Neural cell (in vitro differentiated cells): ENCODE results near the gene C11orf97. TPM values are rescaled to one million over a fixed set of nuclear protein-coding genes. Genes with fewer than 3 reads are reported as not detected.

Source experiments
- H2AFZ ChIP-seq: fragments of 200-600, 300-800 bp; sonication (generic), shearing (Covaris generic); 2 replicates; pipeline ENCODE4 v1.6.0; 2014; ENCODE audit warnings: low read depth, mild to moderate bottlenecking, antibody characterized with exemption, low read length, moderate library complexity
- H3F3A ChIP-seq: fragments of 200-600 bp; shearing (Covaris generic); 2 replicates; pipeline ENCODE4 v1.6.1; 2016; ENCODE audit warnings: mild to moderate bottlenecking, moderate library complexity, mixed read lengths, antibody characterized with exemption, low read length; ENCODE audit not compliant: insufficient read depth, poor library complexity, severe bottlenecking
- H3K27ac ChIP-seq: fragments of 200-600, 300-800 bp; sonication (generic), shearing (Covaris generic); 2 replicates; pipeline ENCODE4 v1.5.1; 2014; ENCODE audit warnings: mild to moderate bottlenecking, low read length, moderate library complexity
- H3K27me3 ChIP-seq: fragments of 300-800, 200-600 bp; sonication (generic), shearing (Covaris generic); 2 replicates; pipeline ENCODE4 v1.6.0; 2014; ENCODE audit warnings: mild to moderate bottlenecking, low read depth, low read length, moderate library complexity; ENCODE audit not compliant: insufficient read depth
- H3K36me3 ChIP-seq: fragments of 300-800, 200-600 bp; sonication (generic), shearing (Covaris generic); 2 replicates; pipeline ENCODE4 v1.5.1; 2014; ENCODE audit warnings: mild to moderate bottlenecking, antibody characterized with exemption, low read length, moderate library complexity; ENCODE audit not compliant: insufficient read depth
- H3K4me2 ChIP-seq: fragments of 300-800, 200-600 bp; sonication (generic), shearing (Covaris generic); 2 replicates; pipeline ENCODE4 v1.6.0; 2014; ENCODE audit warnings: mild to moderate bottlenecking, low read length
- H3K4me3 ChIP-seq: fragments of 300-800, 200-600 bp; sonication (generic), shearing (Covaris generic); 2 replicates; pipeline ENCODE4 v1.5.1; 2014; ENCODE audit warnings: mild to moderate bottlenecking, low read length, moderate library complexity
- H3K79me2 ChIP-seq: fragments of 200-600 bp; shearing (Covaris generic); replicated peaks from 2 replicates; pipeline ENCODE4 v1.6.0; 2014; ENCODE audit warnings: mild to moderate bottlenecking, low read length, moderate library complexity; ENCODE audit not compliant: insufficient read depth
- H3K9ac ChIP-seq: fragments of 300-800, 200-600 bp; sonication (generic), shearing (Covaris generic); 2 replicates; pipeline ENCODE4 v1.6.1; 2016; ENCODE audit warnings: mild to moderate bottlenecking, low read length, mixed read lengths
- H3K9me2 ChIP-seq: fragments of 200-600 bp; shearing (Covaris generic); 2 replicates; pipeline ENCODE4 v1.6.1; 2016; ENCODE audit warnings: mild to moderate bottlenecking, low read length, mixed read lengths; ENCODE audit not compliant: insufficient read depth
- H3K9me3 ChIP-seq: fragments of 200-600, 300-800 bp; sonication (generic), shearing (Covaris generic); 2 replicates; pipeline ENCODE4 v1.6.1; 2016; ENCODE audit warnings: mild to moderate bottlenecking, mixed run types, low read length, moderate library complexity, mixed read lengths
- H4K20me1 ChIP-seq: fragments of 200-600 bp; shearing (Covaris generic); 2 replicates; pipeline ENCODE4 v1.6.1; 2016; ENCODE audit warnings: mild to moderate bottlenecking, mixed run types; ENCODE audit not compliant: insufficient read depth
- EP300 ChIP-seq: fragments of 450-650 bp; conservative IDR thresholded peaks from 2 replicates; pipeline ENCODE4 v1.6.1; 2014; ENCODE audit warnings: antibody characterized with exemption, mild to moderate bottlenecking, moderate library complexity; ENCODE audit not compliant: poor library complexity, severe bottlenecking
- EZH2 ChIP-seq: fragments of 200-600, 300-800 bp; shearing (Covaris generic), sonication (generic); IDR thresholded peaks from 2 replicates; pipeline ENCODE4 v1.6.1; 2014; ENCODE audit warnings: antibody characterized with exemption, low read length, borderline replicate concordance, mild to moderate bottlenecking; ENCODE audit not compliant: insufficient read depth, poor library complexity, severe bottlenecking
- MXI1 ChIP-seq: fragments of 450-650 bp; conservative IDR thresholded peaks from 2 replicates; pipeline ENCODE4 v1.6.1; 2014; ENCODE audit warnings: antibody characterized with exemption, mild to moderate bottlenecking; ENCODE audit not compliant: poor library complexity, severe bottlenecking
- POLR2AphosphoS5 ChIP-seq: IDR thresholded peaks from 2 replicates; pipeline ENCODE4 v1.6.1; 2012
- RAD21 ChIP-seq: fragments of 450-650 bp; conservative IDR thresholded peaks from 2 replicates; pipeline ENCODE4 v1.6.1; 2014; ENCODE audit warnings: antibody characterized with exemption, mild to moderate bottlenecking, moderate library complexity
- SMC3 ChIP-seq: fragments of 450-650 bp; conservative IDR thresholded peaks from 2 replicates; pipeline ENCODE4 v1.6.1; 2014; ENCODE audit warnings: antibody characterized with exemption, mild to moderate bottlenecking, moderate library complexity; ENCODE audit not compliant: poor library complexity
- TAF1 ChIP-seq: IDR thresholded peaks from 2 replicates; pipeline ENCODE4 v1.6.1; 2012; ENCODE audit warnings: low read depth
- polyA plus RNA-seq: library from polyadenylated mRNA; depleted of rRNA; stranded (reverse); fragments of >200 nt; gene quantifications from 2 replicates; pipeline ENCODE4 v1.2.3, GENCODE V29; 2014
- TF ChIP-seq, protein P1 (sequence below): fragments of 450-650 bp; IDR thresholded peaks from 2 replicates; pipeline ENCODE4 v1.5.1; 2014; ENCODE audit warnings: antibody characterized with exemption, mild to moderate bottlenecking, moderate library complexity; ENCODE audit not compliant: poor library complexity, severe bottlenecking
- TF ChIP-seq, protein P2 (sequence below): IDR thresholded peaks from 2 replicates; pipeline ENCODE4 v1.6.1; 2012; ENCODE audit warnings: borderline replicate concordance

C11orf97 gene
- polyA plus RNA-seq, 1 donor from 2014 or later: 0.47 TPM

- H3K27ac ChIP-seq: no peak overlapping the region
- no peak overlapping the region for H3K4me3 ChIP-seq
- no peak overlapping the region for H3K4me2 ChIP-seq
Observed at GRCh38 chr11:94472916-94473799, 39.1 kb upstream of the C11orf97 start.

DNA sequence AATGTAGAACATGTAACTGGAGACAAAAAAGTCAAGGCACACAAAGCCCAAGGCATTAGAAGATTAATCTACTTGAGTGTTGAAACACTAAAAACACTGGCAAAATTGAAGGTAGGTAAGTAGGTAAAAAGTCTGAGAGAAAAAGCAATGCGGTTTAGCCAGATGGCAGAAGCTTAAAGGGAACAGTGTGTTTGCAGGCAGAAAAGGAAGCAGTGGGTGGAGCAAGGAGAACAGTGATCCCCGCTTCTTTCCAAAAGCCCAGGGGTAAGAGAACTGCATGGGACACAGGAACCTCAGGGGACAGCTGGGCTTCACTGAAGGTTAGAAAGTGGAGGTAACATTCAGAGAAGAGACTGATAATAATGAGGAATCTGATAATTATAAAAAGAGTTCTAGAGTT is 34.6 kb upstream of the C11orf97 start:
- H3K9ac ChIP-seq: no peak overlapping the region
- no peak for TF ChIP-seq SMC3
- no peak for TF ChIP-seq TAF1
- TF ChIP-seq, protein P1, sequence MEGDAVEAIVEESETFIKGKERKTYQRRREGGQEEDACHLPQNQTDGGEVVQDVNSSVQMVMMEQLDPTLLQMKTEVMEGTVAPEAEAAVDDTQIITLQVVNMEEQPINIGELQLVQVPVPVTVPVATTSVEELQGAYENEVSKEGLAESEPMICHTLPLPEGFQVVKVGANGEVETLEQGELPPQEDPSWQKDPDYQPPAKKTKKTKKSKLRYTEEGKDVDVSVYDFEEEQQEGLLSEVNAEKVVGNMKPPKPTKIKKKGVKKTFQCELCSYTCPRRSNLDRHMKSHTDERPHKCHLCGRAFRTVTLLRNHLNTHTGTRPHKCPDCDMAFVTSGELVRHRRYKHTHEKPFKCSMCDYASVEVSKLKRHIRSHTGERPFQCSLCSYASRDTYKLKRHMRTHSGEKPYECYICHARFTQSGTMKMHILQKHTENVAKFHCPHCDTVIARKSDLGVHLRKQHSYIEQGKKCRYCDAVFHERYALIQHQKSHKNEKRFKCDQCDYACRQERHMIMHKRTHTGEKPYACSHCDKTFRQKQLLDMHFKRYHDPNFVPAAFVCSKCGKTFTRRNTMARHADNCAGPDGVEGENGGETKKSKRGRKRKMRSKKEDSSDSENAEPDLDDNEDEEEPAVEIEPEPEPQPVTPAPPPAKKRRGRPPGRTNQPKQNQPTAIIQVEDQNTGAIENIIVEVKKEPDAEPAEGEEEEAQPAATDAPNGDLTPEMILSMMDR: no peak
- no peak for TF ChIP-seq MXI1
- no peak for TF ChIP-seq EZH2
- no peak for TF ChIP-seq EP300
- TF ChIP-seq, protein P2, sequence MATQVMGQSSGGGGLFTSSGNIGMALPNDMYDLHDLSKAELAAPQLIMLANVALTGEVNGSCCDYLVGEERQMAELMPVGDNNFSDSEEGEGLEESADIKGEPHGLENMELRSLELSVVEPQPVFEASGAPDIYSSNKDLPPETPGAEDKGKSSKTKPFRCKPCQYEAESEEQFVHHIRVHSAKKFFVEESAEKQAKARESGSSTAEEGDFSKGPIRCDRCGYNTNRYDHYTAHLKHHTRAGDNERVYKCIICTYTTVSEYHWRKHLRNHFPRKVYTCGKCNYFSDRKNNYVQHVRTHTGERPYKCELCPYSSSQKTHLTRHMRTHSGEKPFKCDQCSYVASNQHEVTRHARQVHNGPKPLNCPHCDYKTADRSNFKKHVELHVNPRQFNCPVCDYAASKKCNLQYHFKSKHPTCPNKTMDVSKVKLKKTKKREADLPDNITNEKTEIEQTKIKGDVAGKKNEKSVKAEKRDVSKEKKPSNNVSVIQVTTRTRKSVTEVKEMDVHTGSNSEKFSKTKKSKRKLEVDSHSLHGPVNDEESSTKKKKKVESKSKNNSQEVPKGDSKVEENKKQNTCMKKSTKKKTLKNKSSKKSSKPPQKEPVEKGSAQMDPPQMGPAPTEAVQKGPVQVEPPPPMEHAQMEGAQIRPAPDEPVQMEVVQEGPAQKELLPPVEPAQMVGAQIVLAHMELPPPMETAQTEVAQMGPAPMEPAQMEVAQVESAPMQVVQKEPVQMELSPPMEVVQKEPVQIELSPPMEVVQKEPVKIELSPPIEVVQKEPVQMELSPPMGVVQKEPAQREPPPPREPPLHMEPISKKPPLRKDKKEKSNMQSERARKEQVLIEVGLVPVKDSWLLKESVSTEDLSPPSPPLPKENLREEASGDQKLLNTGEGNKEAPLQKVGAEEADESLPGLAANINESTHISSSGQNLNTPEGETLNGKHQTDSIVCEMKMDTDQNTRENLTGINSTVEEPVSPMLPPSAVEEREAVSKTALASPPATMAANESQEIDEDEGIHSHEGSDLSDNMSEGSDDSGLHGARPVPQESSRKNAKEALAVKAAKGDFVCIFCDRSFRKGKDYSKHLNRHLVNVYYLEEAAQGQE: no peak
- no peak for TF ChIP-seq POLR2AphosphoS5
- no peak overlapping the region for H2AFZ ChIP-seq
- H3F3A ChIP-seq: no peaks in the 10 kb centered on the region
- no peaks in the 10 kb centered on the region for H3K79me2 ChIP-seq
- no peaks in the 10 kb centered on the region for H3K9me2 ChIP-seq
- no peak overlapping the region for H3K27ac ChIP-seq
- no peak overlapping the region for H3K4me3 ChIP-seq
- H3K9me3 ChIP-seq: no peaks in the 10 kb centered on the region
- H3K4me2 ChIP-seq: no peak overlapping the region
- peaks cover 3% of the 10 kb centered on the region for H3K36me3 ChIP-seq
- no peaks in the 10 kb centered on the region for H3K27me3 ChIP-seq
- H4K20me1 ChIP-seq: no peaks in the 10 kb centered on the region

More at GRCh38 chr11:94472916-94473799, 39.1 kb upstream of the C11orf97 start:
- no peak for TF ChIP-seq SMC3
- TF ChIP-seq MXI1: no peak
- no peak for TF ChIP-seq RAD21
- no peak for TF ChIP-seq EZH2
- no peak for TF ChIP-seq TAF1
- TF ChIP-seq, protein P2: no peak
- TF ChIP-seq, protein P1: no peak
- no peak for TF ChIP-seq EP300
- TF ChIP-seq POLR2AphosphoS5: no peak
- no peaks in the 10 kb centered on the region for H3K27me3 ChIP-seq
- no peaks in the 10 kb centered on the region for H3K79me2 ChIP-seq
- no peaks in the 10 kb centered on the region for H3K9me2 ChIP-seq
- H3K36me3 ChIP-seq: peaks cover 3% of the 10 kb centered on the region
- no peaks in the 10 kb centered on the region for H3F3A ChIP-seq
- no peaks in the 10 kb centered on the region for H4K20me1 ChIP-seq
- H3K9me3 ChIP-seq: no peaks in the 10 kb centered on the region
- H3K9ac ChIP-seq: no peak overlapping the region
- H2AFZ ChIP-seq: no peak overlapping the region
